ENCODE measurements around the gene NAALADL2. TPM values are rescaled to one million over a fixed set of nuclear protein-coding genes. Genes with fewer than 3 reads are reported as not detected.

Gene NAALADL2
- total and polyA plus RNA-seq, 2 of the 4 experiments (the other 2 are of a cell fraction), result 3.8 to 19.2 TPM

DNA sequence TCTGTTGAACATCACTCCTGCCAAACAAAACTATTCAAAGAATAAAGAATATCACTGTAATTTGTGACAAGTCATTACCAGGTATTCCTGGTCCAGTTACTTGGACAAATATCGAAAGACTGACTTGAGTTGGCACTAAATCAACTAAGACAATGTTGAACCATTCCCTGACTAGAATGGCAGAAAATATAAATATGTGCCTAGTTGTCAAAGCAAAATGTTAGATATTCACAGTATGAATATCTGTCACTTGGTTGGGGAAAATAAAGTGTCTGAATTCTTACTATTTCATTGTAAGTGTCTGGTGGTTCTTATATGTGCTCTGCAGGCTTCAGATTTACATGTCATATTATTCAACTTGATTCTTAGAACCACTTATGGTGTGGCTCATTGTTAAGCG, 470.2 kb downstream of the NAALADL2 start:
- intact Hi-C loops (cut with micrococcal nuclease), result no loop called here
- CTCF ChIA-PET, result no interaction called here
- H2AFZ ChIP-seq (replicated peaks; ENCODE audit: low read length, poor library complexity), result no peak overlapping the region
- no peak overlapping the region for H2BK120ac ChIP-seq (ENCODE audit: low read depth, low read length)
- dilution Hi-C loops (cut with HindIII; ENCODE audit: low sequenced_read_pairs, unreplicated experiment), result no loop called here
- no peak overlapping the region for H2BK20ac ChIP-seq (ENCODE audit: low read depth, low read length)
- H3K4me1 ChIP-seq (ENCODE audit: control insufficient read depth, insufficient read depth, low read length), result no peaks in the 10 kb centered on the region
- H3K79me1 ChIP-seq (ENCODE audit: low read depth in 1 of 2, low read length in 2 of 2), result no peaks in the 10 kb centered on the region
- no peak for TF ChIP-seq SMC3 (IDR thresholded peaks at IDR 0.05; ENCODE audit: low read depth, low read length)
- no peak for TF ChIP-seq BHLHE40 (IDR thresholded peaks at IDR 0.05; ENCODE audit: low read depth, low read length)
- TF ChIP-seq RAD21 (IDR thresholded peaks at IDR 0.05; ENCODE audit: low read length), result no peak
- no peak for TF ChIP-seq POLR2A (IDR thresholded peaks at IDR 0.05; ENCODE audit: low read depth, low read length)
- no peak for TF ChIP-seq MAFK (IDR thresholded peaks at IDR 0.05; ENCODE audit: low read depth, low read length)
- TF ChIP-seq MXI1 (IDR thresholded peaks at IDR 0.05; ENCODE audit: borderline replicate concordance, low read depth, low read length), result no peak
- TF ChIP-seq NFE2L2 (IDR thresholded peaks at IDR 0.05; ENCODE audit: low read depth, low read length), result no peak
- TF ChIP-seq, protein P1, sequence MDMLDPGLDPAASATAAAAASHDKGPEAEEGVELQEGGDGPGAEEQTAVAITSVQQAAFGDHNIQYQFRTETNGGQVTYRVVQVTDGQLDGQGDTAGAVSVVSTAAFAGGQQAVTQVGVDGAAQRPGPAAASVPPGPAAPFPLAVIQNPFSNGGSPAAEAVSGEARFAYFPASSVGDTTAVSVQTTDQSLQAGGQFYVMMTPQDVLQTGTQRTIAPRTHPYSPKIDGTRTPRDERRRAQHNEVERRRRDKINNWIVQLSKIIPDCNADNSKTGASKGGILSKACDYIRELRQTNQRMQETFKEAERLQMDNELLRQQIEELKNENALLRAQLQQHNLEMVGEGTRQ (IDR thresholded peaks at IDR 0.05; ENCODE audit: low read depth, low read length), result no peak
- TF ChIP-seq FOS (IDR thresholded peaks at IDR 0.05; ENCODE audit: low read depth, low read length), result no peak
- no peak for TF ChIP-seq CHD1 (IDR thresholded peaks at IDR 0.05; ENCODE audit: low read depth, low read length)
- no peak overlapping the region for H4K5ac ChIP-seq (ENCODE audit: low read depth, low read length)
- H3K56ac ChIP-seq (ENCODE audit: extremely low read depth, insufficient read depth, low read length), result no peak overlapping the region
- H2BK15ac ChIP-seq (ENCODE audit: low read depth, low read length), result no peak overlapping the region; the same call in 2 of the 3 replicates
- H3K4me3 ChIP-seq (ENCODE audit: insufficient read depth, low read depth, low read length), result no peak overlapping the region
- no peaks in the 10 kb centered on the region for H3K27me3 ChIP-seq (ENCODE audit: control insufficient read depth, insufficient read depth, low read length)
- H2BK5ac ChIP-seq (ENCODE audit: low read depth, low read length, poor library complexity, severe bottlenecking), result no peak overlapping the region
- no peak overlapping the region for H3K4me2 ChIP-seq (ENCODE audit: low read depth, low read length)
- H3K14ac ChIP-seq (replicated peaks; ENCODE audit: low read depth, low read length), result no peak overlapping the region
- H2AK9ac ChIP-seq (replicated peaks; ENCODE audit: low read depth, low read length, poor library complexity), result no peak overlapping the region
- H3K18ac ChIP-seq (ENCODE audit: low read depth, low read length), result no peak overlapping the region
- no peak overlapping the region for H3K9ac ChIP-seq (ENCODE audit: low read depth, low read length)
- no peak overlapping the region for H3K4ac ChIP-seq (ENCODE audit: low read depth, low read length)
- no peaks in the 10 kb centered on the region for H4K20me1 ChIP-seq (ENCODE audit: insufficient read depth, low read length)
- H3K9me1 ChIP-seq (ENCODE audit: insufficient read depth, low read length), result no peaks in the 10 kb centered on the region
- H3K9me3 ChIP-seq (ENCODE audit: control insufficient read depth, insufficient read depth, low read length), result no peaks in the 10 kb centered on the region
- no peak overlapping the region for H4K91ac ChIP-seq (ENCODE audit: insufficient read depth, low read depth, low read length)
- POLR2A ChIA-PET (ENCODE audit: unreplicated experiment), result no interaction called here
- in situ Hi-C loops (cut with MboI; ENCODE audit: low sequenced_read_pairs), result no loop called here
- no TSS peak for BruUV-seq (replicated peaks)
- no CpG with 5 or more reads among the region's 2 CpGs for WGBS, 2 experiments (ENCODE audit: extremely low coverage in 2 of 2, insufficient read length in 1 of 2)
- no peak overlapping the region for H3K23ac ChIP-seq (ENCODE audit: low read depth, low read length)
- no peak overlapping the region for H4K8ac ChIP-seq (ENCODE audit: low read depth in 2 of 2, low read length in 2 of 2)
- ATAC-seq (ENCODE audit: low read depth) (no peak), DNase-seq (no peak)
- no peaks in the 10 kb centered on the region for H3K36me3 ChIP-seq (ENCODE audit: control insufficient read depth, insufficient read depth, low read length)
- no peak overlapping the region for H2AK5ac ChIP-seq (ENCODE audit: low read depth, low read length)
- H3K27ac ChIP-seq (ENCODE audit: insufficient read depth, low read length), result no peak overlapping the region

Measured in IMR-90 (cell line).